Nephron progenitor cell (in vitro differentiated cells): Measurements from ENCODE around the gene GRID2.

Source experiments
- DNase-seq: peaks from one replicate; pipeline ENCODE4 v3.0.0; 2021
- H3K27ac Mint-ChIP-seq: 2 replicates; pipeline ENCODE4 v1.8.0; 2021; ENCODE audit warnings: mild to moderate bottlenecking, moderate library complexity, mixed read lengths
- H3K27me3 Mint-ChIP-seq: 2 replicates; pipeline ENCODE4 v1.8.0; 2021; ENCODE audit warnings: mild to moderate bottlenecking, low read depth, mixed read lengths; ENCODE audit not compliant: poor library complexity
- H3K36me3 Mint-ChIP-seq: 2 replicates; pipeline ENCODE4 v1.8.0; 2021; ENCODE audit warnings: low read depth, mixed read lengths
- H3K4me1 Mint-ChIP-seq: 2 replicates; pipeline ENCODE4 v1.8.0; 2021; ENCODE audit warnings: mixed read lengths
- H3K4me3 Mint-ChIP-seq: 2 replicates; pipeline ENCODE4 v1.8.0; 2021; ENCODE audit warnings: mild to moderate bottlenecking, moderate library complexity, mixed read lengths
- H3K9me3 Mint-ChIP-seq: 2 replicates; pipeline ENCODE4 v1.8.0; 2021; ENCODE audit warnings: mild to moderate bottlenecking, moderate library complexity, mixed read lengths
- TF ChIP-seq, protein P1 (sequence below): fragments of 200-600 bp; sonication (generic); IDR thresholded peaks from 2 replicates; pipeline ENCODE4 v1.5.0; 2021; ENCODE audit warnings: antibody characterized with exemption

Gene GRID2

GRCh38 chr4:93187466-93187865, 883.7 kb downstream of the GRID2 start:
- Mint-ChIP-seq H3K9me3 (no peaks in the 10 kb centered on the region), H3K4me1 (peaks cover 10% of the 10 kb centered on the region), H3K36me3 (no peaks in the 10 kb centered on the region), H3K27ac (no peak overlapping the region), H3K4me3 (no peak overlapping the region), H3K27me3 (no peaks in the 10 kb centered on the region)
- TF ChIP-seq, protein P1, sequence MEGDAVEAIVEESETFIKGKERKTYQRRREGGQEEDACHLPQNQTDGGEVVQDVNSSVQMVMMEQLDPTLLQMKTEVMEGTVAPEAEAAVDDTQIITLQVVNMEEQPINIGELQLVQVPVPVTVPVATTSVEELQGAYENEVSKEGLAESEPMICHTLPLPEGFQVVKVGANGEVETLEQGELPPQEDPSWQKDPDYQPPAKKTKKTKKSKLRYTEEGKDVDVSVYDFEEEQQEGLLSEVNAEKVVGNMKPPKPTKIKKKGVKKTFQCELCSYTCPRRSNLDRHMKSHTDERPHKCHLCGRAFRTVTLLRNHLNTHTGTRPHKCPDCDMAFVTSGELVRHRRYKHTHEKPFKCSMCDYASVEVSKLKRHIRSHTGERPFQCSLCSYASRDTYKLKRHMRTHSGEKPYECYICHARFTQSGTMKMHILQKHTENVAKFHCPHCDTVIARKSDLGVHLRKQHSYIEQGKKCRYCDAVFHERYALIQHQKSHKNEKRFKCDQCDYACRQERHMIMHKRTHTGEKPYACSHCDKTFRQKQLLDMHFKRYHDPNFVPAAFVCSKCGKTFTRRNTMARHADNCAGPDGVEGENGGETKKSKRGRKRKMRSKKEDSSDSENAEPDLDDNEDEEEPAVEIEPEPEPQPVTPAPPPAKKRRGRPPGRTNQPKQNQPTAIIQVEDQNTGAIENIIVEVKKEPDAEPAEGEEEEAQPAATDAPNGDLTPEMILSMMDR: no peak
- DNase-seq: no peak

DNA sequence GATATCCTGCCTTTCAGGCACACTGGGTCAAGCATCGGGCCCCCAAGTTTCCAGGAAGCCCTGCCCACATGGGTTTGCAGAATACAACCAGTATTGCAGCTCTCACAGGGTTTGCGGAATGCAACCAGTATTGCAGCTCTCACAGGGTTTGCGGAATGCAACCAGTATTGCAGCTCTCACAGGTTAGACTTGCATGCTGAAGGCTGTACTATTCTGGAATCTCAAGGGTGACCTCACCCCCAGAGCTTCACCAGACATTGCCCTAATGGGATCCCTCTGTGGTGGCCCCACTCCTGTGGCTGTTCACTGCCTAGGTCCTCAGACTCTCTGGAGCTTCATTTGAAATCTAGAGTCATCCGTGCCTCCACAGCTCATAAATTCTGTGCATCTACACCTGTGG, 884.1 kb downstream of the GRID2 start:
- Mint-ChIP-seq H3K27me3 (no peaks in the 10 kb centered on the region), H3K4me1 (peaks cover 10% of the 10 kb centered on the region), H3K36me3 (no peaks in the 10 kb centered on the region), H3K4me3 (no peak overlapping the region), H3K27ac (no peak overlapping the region), H3K9me3 (no peaks in the 10 kb centered on the region)
- TF ChIP-seq, protein P1: no peak
- no peak for DNase-seq

DNA sequence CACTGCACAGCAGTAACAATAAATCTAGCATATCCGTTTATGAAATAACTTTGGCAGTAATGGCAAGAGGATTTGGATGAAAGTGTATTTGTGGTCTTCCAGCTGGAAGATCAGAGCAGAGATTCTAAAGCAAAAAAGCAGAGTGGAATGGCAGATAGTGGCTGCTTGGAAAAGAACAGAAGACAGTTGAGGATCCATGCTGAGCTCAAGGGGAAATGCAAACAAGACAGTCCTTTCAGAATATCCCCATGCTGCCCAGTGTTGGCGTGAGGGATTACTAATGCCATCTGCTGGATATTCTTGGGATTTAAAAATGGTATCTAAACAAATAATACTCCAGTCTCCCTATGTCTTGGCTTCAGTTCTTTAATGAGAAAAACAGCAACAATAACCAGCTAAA, 895.7 kb downstream of the GRID2 start:
- Mint-ChIP-seq H3K27ac (no peak overlapping the region), H3K36me3 (no peaks in the 10 kb centered on the region), H3K4me1 (peaks cover 5% of the 10 kb centered on the region), H3K27me3 (no peaks in the 10 kb centered on the region), H3K9me3 (no peaks in the 10 kb centered on the region), H3K4me3 (no peak overlapping the region)
- DNase-seq: peak; percentile 9
- TF ChIP-seq, protein P1: peak; percentile 55

DNA sequence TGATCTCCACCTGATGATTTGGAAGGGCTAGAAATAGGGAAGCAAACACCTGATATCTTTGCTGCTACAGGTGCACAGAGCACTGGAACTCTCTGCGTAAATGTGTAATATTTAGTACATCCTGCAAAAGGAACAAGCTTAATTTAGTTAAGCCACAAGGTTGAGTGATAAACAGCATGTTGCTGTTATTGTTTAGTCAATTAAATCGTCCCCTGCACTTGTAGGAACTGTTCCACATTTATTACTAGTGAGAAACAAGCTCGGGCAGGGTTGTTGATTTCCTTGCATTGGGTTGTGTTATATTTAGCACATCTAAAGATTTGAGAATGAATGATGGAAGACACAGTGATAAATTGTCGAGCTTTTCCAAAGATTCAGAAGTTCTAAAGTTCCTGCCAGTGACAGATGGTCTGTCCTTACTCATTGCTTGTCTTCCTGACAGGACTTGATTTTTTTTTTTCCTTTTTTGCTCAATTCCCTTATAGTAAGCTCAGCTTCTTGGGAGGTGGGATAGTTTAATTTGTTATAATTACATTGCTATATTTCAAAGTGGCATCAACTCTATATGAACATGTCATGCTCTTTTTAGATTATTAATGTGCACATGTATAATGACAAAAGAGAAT, 897.8 kb downstream of the GRID2 start:
- H3K9me3 Mint-ChIP-seq: no peaks in the 10 kb centered on the region
- no peak overlapping the region for H3K27ac Mint-ChIP-seq
- H3K27me3 Mint-ChIP-seq: no peaks in the 10 kb centered on the region
- TF ChIP-seq, protein P1: no peak
- peaks cover 5% of the 10 kb centered on the region for H3K4me1 Mint-ChIP-seq
- DNase-seq: no peak
- no peak overlapping the region for H3K4me3 Mint-ChIP-seq
- no peaks in the 10 kb centered on the region for H3K36me3 Mint-ChIP-seq

GRCh38 chr4:93203708-93204107, 899.9 kb downstream of the GRID2 start:
- Mint-ChIP-seq H3K4me1 (peaks cover 5% of the 10 kb centered on the region), H3K4me3 (no peak overlapping the region), H3K27me3 (no peaks in the 10 kb centered on the region), H3K36me3 (no peaks in the 10 kb centered on the region), H3K9me3 (no peaks in the 10 kb centered on the region), H3K27ac (no peak overlapping the region)
- DNase-seq: no peak
- TF ChIP-seq, protein P1: no peak

DNA sequence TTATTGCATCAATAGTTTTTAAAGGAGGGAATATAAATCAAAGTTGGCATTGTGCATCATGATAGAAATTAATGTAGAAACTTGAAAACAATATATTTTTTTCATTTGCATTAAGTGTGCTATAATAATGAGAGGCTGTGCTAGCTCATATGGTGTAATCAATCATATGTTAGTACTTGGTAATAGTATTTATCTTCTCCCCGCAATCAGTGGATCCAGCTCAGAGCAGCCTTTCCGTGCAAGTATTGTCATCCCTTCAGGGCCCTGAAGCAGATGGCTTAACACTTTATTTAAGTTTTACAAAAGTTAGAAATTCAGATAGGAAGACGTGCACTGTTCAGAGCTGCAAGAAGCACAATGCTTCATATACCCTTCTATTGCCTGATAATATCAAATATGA, 908.5 kb downstream of the GRID2 start:
- H3K4me1 Mint-ChIP-seq: no peaks in the 10 kb centered on the region
- no peak overlapping the region for H3K4me3 Mint-ChIP-seq
- no peaks in the 10 kb centered on the region for H3K9me3 Mint-ChIP-seq
- TF ChIP-seq, protein P1: no peak
- H3K27me3 Mint-ChIP-seq: no peaks in the 10 kb centered on the region
- H3K27ac Mint-ChIP-seq: no peak overlapping the region
- no peak for DNase-seq
- H3K36me3 Mint-ChIP-seq: no peaks in the 10 kb centered on the region
